Activated T-helper 17 cell treated with anti-CD3 and anti-CD28 coated beads, Interleukin-2, amount 50 U/mL, for 72 hours (primary cell): ENCODE results near the gene PCTP. TPM values are rescaled to one million over a fixed set of nuclear protein-coding genes. Genes with fewer than 3 reads are reported as not detected.
A peak's percentile ranks its signal among the peaks of the same experiment; 100 is the strongest.

Source experiments
- ATAC-seq: fragments of 150-1000 bp; cut with Tn5 transposase; replicated peaks from 2 replicates; pipeline ENCODE4 v1.10.0; 2021; ENCODE audit warnings: mild to moderate bottlenecking, moderate library complexity
- H3K27ac Mint-ChIP-seq: one replicate; pipeline ENCODE4 v1.8.0; 2022; ENCODE audit warnings: mixed read lengths
- H3K27me3 Mint-ChIP-seq: one replicate; pipeline ENCODE4 v1.8.0; 2022; ENCODE audit warnings: mixed read lengths
- H3K36me3 Mint-ChIP-seq: one replicate; pipeline ENCODE4 v1.8.0; 2022; ENCODE audit warnings: low read depth, mild to moderate bottlenecking, mixed read lengths
- H3K4me1 Mint-ChIP-seq: one replicate; pipeline ENCODE4 v1.8.0; 2022; ENCODE audit warnings: mixed read lengths
- H3K4me3 Mint-ChIP-seq: one replicate; pipeline ENCODE4 v1.8.0; 2022; ENCODE audit warnings: mild to moderate bottlenecking, mixed read lengths
- H3K9me3 Mint-ChIP-seq: one replicate; pipeline ENCODE4 v1.8.0; 2022; ENCODE audit warnings: mixed read lengths
- total RNA-seq, 2 donors: library from RNA; stranded (reverse); gene quantifications; one replicate each; pipeline ENCODE4 v1.2.3, GENCODE V29; 2022

Gene PCTP
- total RNA-seq, 2 donors from 2014 or later, result 12.8 to 14.7 TPM

GRCh38 chr17:55778389-55779118 is 27.7 kb downstream of the PCTP start:
- Mint-ChIP-seq H3K9me3 (no peaks in the 10 kb centered on the region), H3K4me1 (no peaks in the 10 kb centered on the region), H3K27ac (no peak overlapping the region), H3K36me3 (peaks cover 22% of the 10 kb centered on the region), H3K4me3 (no peak overlapping the region), H3K27me3 (no peaks in the 10 kb centered on the region)
- no peak for ATAC-seq

GRCh38 chr17:55783684-55784245 is 32.9 kb downstream of the PCTP start:
- H3K4me3 Mint-ChIP-seq, result no peak overlapping the region
- no peak overlapping the region for H3K27ac Mint-ChIP-seq
- H3K9me3 Mint-ChIP-seq, result no peaks in the 10 kb centered on the region
- no peaks in the 10 kb centered on the region for H3K36me3 Mint-ChIP-seq
- ATAC-seq, result no peak
- peaks cover 9% of the 10 kb centered on the region for H3K27me3 Mint-ChIP-seq
- no peaks in the 10 kb centered on the region for H3K4me1 Mint-ChIP-seq

GRCh38 chr17:55784666-55785065 is 33.8 kb downstream of the PCTP start:
- Mint-ChIP-seq H3K36me3 (no peaks in the 10 kb centered on the region), H3K27ac (no peak overlapping the region), H3K4me1 (no peaks in the 10 kb centered on the region), H3K27me3 (peaks cover 17% of the 10 kb centered on the region), H3K4me3 (no peak overlapping the region), H3K9me3 (peaks cover 5% of the 10 kb centered on the region)
- no peak for ATAC-seq

- H3K27ac Mint-ChIP-seq, result no peak overlapping the region
- ATAC-seq, result no peak
- H3K4me3 Mint-ChIP-seq, result no peak overlapping the region
- H3K36me3 Mint-ChIP-seq, result no peaks in the 10 kb centered on the region
- peaks cover 5% of the 10 kb centered on the region for H3K9me3 Mint-ChIP-seq
- no peaks in the 10 kb centered on the region for H3K4me1 Mint-ChIP-seq
- peaks cover 17% of the 10 kb centered on the region for H3K27me3 Mint-ChIP-seq
Measured at GRCh38 chr17:55785181-55785580, 34.3 kb downstream of the PCTP start.

- Mint-ChIP-seq H3K4me1 (no peaks in the 10 kb centered on the region), H3K36me3 (no peaks in the 10 kb centered on the region), H3K4me3 (no peak overlapping the region), H3K27ac (no peak overlapping the region), H3K9me3 (peaks cover 5% of the 10 kb centered on the region), H3K27me3 (peaks cover 17% of the 10 kb centered on the region)
- no peak for ATAC-seq
Measured at GRCh38 chr17:55793272-55793671, 42.4 kb downstream of the PCTP start.

- Mint-ChIP-seq H3K4me3 (no peak overlapping the region), H3K4me1 (no peaks in the 10 kb centered on the region), H3K27me3 (peaks cover 7% of the 10 kb centered on the region), H3K36me3 (no peaks in the 10 kb centered on the region), H3K27ac (no peak overlapping the region), H3K9me3 (no peaks in the 10 kb centered on the region)
- ATAC-seq, result no peak
Measured at GRCh38 chr17:55794725-55795482, 44.1 kb downstream of the PCTP start.

GRCh38 chr17:55806745-55807495 is 56.1 kb downstream of the PCTP start:
- no peaks in the 10 kb centered on the region for H3K36me3 Mint-ChIP-seq
- H3K4me3 Mint-ChIP-seq, result no peak overlapping the region
- H3K9me3 Mint-ChIP-seq, result peaks cover 3% of the 10 kb centered on the region
- H3K27me3 Mint-ChIP-seq, result peaks cover 6% of the 10 kb centered on the region
- H3K4me1 Mint-ChIP-seq, result no peaks in the 10 kb centered on the region
- peak overlapping the region; percentile 57 for H3K27ac Mint-ChIP-seq
- ATAC-seq, result peak; percentile 87

- Mint-ChIP-seq H3K4me1 (no peaks in the 10 kb centered on the region), H3K27ac (no peak overlapping the region), H3K9me3 (no peaks in the 10 kb centered on the region), H3K4me3 (no peak overlapping the region), H3K27me3 (peaks cover 18% of the 10 kb centered on the region), H3K36me3 (no peaks in the 10 kb centered on the region)
- no peak for ATAC-seq
Measured at GRCh38 chr17:55811536-55811935, 60.7 kb downstream of the PCTP start.

- Mint-ChIP-seq H3K4me1 (no peaks in the 10 kb centered on the region), H3K27me3 (peaks cover 18% of the 10 kb centered on the region), H3K27ac (no peak overlapping the region), H3K4me3 (no peak overlapping the region), H3K9me3 (no peaks in the 10 kb centered on the region), H3K36me3 (no peaks in the 10 kb centered on the region)
- no peak for ATAC-seq
Measured at GRCh38 chr17:55812323-55812722, 61.5 kb downstream of the PCTP start.

GRCh38 chr17:55813944-55814343 is 63.1 kb downstream of the PCTP start:
- peaks cover 21% of the 10 kb centered on the region for H3K27me3 Mint-ChIP-seq
- no peak overlapping the region for H3K4me3 Mint-ChIP-seq
- H3K36me3 Mint-ChIP-seq, result no peaks in the 10 kb centered on the region
- no peak for ATAC-seq
- peaks cover 4% of the 10 kb centered on the region for H3K9me3 Mint-ChIP-seq
- H3K4me1 Mint-ChIP-seq, result no peaks in the 10 kb centered on the region
- no peak overlapping the region for H3K27ac Mint-ChIP-seq

- Mint-ChIP-seq H3K36me3 (no peaks in the 10 kb centered on the region), H3K9me3 (peaks cover 4% of the 10 kb centered on the region), H3K27me3 (peaks cover 21% of the 10 kb centered on the region), H3K4me3 (no peak overlapping the region), H3K27ac (no peak overlapping the region), H3K4me1 (no peaks in the 10 kb centered on the region)
- no peak for ATAC-seq
Measured at GRCh38 chr17:55814377-55814776, 63.5 kb downstream of the PCTP start.

GRCh38 chr17:55816532-55817396 is 65.9 kb downstream of the PCTP start:
- no peaks in the 10 kb centered on the region for H3K36me3 Mint-ChIP-seq
- no peaks in the 10 kb centered on the region for H3K4me1 Mint-ChIP-seq
- H3K9me3 Mint-ChIP-seq, result peaks cover 4% of the 10 kb centered on the region
- no peak overlapping the region for H3K27ac Mint-ChIP-seq
- no peak overlapping the region for H3K4me3 Mint-ChIP-seq
- ATAC-seq, result no peak
- peaks cover 21% of the 10 kb centered on the region for H3K27me3 Mint-ChIP-seq

GRCh38 chr17:55817397-55817709 is 66.5 kb downstream of the PCTP start:
- peaks cover 16% of the 10 kb centered on the region for H3K27me3 Mint-ChIP-seq
- H3K36me3 Mint-ChIP-seq, result no peaks in the 10 kb centered on the region
- H3K4me1 Mint-ChIP-seq, result no peaks in the 10 kb centered on the region
- no peak for ATAC-seq
- H3K4me3 Mint-ChIP-seq, result no peak overlapping the region
- H3K9me3 Mint-ChIP-seq, result peaks cover 4% of the 10 kb centered on the region
- H3K27ac Mint-ChIP-seq, result no peak overlapping the region

- H3K4me1 Mint-ChIP-seq, result no peaks in the 10 kb centered on the region
- peaks cover 10% of the 10 kb centered on the region for H3K27me3 Mint-ChIP-seq
- H3K27ac Mint-ChIP-seq, result no peak overlapping the region
- H3K9me3 Mint-ChIP-seq, result peaks cover 4% of the 10 kb centered on the region
- no peak for ATAC-seq
- no peak overlapping the region for H3K4me3 Mint-ChIP-seq
- no peaks in the 10 kb centered on the region for H3K36me3 Mint-ChIP-seq
Measured at GRCh38 chr17:55818026-55818425, 67.2 kb downstream of the PCTP start.
